HUDEP-2 (cell line): ENCODE data around the gene NACAD.
"Not testable (repeated sequence)": the region's sequence is repeated elsewhere in the genome, so short reads cannot be mapped to it uniquely, and the experiment has no call there.

ENCODE experiments used
- DNase-seq, 76 experiments: peaks; one replicate each; lab custom pipeline; 2025; ENCODE audit not compliant: unreplicated experiment in 76 of 76; lab: John Stamatoyannopoulos, UW

The NACAD gene

DNA sequence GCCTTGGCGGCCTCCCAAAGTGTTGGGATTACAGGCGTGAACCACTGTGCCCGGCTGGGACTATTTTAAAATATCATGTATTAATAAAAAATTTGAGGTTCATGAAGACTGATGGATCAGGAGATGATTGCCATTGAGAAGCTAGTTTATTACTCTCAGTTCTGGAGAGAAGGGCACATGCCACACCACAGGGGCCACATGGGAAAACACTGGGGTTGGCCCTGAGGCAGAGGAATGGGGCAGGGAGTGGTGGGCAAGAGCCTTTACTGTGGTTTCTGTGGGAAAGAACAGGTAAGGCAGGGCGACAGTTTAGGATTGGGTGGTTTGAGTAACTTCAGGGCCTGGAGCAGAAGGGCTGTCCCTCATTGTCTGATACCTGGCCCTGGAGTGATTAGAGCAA is 29.5 kb upstream of the NACAD start:
- no peak for DNase-seq

DNA sequence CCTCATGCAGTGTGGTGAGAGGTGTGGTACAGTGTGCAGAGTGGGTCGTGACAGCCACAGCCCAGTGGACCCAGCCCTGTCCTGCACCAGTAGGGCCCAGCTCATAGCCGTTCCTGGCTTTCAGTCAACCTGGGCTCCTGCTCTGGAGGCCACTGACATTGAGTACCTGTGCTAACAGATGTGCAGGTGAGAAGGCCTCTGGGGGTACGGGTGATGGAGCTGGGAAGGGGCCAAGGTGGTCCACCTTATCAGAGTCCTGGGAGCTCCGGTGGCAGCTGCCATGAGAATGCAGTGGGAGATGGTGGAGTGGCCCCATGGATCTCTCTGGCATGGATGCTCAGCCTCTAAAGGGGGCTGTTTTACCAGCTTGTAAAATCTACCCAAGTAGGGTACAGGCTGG is 28.8 kb upstream of the NACAD start:
- DNase-seq, result no peak

- no peak for DNase-seq
These were observed 27.3 kb upstream of the NACAD start for GRCh38 chr7:45116048-45116447.

- no peak for DNase-seq
These were observed 26.2 kb upstream of the NACAD start for GRCh38 chr7:45114926-45115325.

DNA sequence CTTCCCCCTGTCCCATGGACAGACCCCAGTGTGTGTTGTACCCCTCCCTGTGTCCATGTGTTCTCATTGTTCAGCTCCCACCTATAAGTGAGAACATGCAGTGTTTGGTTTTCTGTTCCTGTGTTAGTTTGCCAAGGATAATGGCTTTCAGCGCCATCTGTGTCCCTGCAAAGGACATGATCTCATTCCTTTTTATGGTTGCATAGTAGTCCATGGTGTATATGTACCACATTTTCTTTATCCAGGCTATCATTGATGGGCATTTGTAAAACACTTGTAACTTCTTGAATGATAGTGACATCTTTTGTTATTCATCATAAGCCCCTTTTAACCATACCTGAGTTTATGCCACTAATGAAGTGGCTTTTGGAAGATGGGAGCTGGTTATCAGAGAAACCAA is 25.5 kb upstream of the NACAD start:
- not testable (repeated sequence) for DNase-seq

- DNase-seq, result no peak
These were observed 23.9 kb upstream of the NACAD start for GRCh38 chr7:45112648-45113047.

DNA sequence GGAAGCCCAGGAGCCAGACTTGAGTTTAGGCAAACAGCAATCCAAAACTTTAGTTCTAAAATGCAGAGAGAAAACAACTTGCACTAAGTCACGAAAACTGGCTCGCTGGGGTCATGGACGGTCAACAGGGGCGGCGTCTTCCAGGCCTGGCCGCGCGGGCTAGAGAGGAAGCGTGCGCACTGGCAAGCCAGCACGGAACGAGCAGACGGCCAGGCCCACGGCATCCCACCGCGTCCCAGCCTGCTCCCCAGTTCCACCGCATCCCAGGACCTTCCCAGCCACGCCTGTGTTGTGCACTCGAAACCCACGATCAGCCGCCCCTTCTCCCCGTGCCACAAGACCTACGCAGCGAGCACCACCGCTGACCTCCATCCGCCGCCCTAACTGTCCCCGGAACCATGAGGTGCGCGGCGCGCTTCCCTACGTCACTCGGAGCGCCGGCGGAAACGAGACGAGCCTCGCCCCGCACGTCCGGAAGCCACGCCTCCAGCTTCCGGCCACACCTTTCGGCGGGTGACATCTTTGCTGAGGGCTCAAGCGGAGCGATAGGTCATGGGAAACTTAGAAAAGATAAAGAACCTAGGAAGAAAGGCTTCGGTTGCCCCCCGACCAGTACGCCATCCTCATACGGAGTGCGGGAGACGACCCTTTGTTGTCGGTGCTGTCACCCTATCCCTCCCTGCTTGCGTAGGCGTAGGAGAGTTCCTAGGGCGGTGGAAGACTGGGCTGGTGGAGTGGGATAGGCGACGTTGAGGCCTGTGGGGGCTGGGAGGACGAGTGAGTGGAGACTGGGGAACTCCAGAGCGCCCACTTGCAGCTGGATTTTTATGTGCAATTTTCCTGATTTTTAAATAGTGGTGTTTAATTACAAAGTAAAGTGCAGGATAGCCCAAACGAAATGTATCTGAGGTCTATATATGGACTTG is 22.8 kb upstream of the NACAD start, which contains the start of gene TBRG4:
Gene TBRG4 (minus strand): TSS at position 400 of the 926 bp plus-strand sequence. CDS start 2,460 bp downstream, outside the sequence.
- DNase-seq, result peak; percentile 35 to 93 (median 86)

DNA sequence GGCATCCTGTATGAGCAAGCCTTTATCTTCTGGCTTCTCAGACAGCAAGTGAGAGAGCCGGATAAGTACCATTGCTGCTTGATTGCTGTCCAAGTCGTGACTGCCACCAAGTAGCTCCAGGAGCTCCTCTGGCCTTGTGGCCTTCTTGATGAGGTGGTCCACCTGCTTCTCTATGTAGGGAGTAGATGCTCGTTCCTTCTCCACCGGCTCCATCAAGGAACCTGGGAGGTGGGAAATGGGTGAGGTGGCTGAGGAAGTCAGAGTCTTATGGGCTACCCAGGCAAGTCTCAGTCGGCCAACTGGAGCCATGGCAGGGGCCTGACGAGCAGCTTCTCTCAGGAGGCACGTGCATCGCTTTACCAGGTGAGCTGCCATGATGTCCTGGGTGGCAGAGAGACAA is 20.1 kb upstream of the NACAD start:
- no peak for DNase-seq

GRCh38 chr7:45107356-45107755 is 18.6 kb upstream of the NACAD start:
- no peak for DNase-seq

DNA sequence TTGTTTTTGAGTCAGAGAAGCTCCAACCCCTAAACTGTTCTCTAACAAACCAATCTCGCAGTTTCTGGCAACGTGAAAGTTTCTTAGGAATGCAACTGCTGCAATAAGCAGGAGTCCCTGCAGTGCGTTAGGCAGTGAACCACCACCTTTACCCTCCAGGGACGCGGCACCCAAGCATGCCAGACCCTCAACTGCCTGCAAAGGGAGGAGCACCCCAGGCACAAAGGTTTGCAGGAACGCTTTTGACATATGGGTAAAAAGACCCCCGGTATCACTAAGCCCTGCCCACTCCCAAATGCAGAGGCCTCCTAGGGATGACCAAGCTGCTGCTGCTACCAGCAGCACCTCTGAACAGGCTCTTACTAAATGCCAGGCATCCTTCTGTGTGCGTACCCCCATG is 18.1 kb upstream of the NACAD start:
- DNase-seq, result no peak

- DNase-seq, result no peak
These were observed 16.9 kb upstream of the NACAD start for GRCh38 chr7:45105588-45106188.

DNA sequence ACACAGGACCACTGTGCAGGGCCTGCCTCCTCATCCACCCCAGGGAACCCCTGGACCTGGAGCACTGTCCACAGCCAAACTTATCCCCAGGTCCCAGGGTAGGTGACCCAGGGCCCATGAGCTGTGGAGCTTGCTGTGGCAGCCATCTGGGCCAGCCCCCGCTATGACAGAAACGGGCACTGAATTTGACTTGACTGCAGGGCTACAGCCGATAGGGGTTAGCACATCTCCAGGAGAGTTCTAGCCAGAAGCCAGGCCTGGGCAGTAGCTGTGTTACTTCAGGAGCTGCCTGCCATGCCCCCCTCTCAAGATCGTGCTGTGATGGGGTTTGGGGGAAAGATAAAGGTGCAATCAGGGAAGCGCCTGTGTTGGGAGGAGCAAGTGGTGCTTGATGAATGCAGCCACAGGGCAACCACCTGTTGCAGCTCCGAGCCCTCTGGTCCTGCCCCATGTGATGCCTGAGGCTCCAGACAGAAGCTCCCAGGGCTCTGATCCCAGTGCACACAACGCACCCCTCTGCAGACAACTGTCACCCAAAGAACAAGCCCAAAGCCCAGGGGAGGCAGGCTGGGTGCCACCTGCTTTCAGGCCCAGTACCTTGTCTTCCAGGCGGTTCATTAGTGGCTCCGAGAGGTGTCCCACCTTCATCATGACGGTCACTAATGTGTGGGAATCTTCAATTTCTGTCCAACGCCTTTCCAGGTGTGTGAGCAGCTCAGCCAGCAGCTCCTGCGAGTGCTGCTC is 16.2 kb upstream of the NACAD start:
- DNase-seq, result no peak

- no peak for DNase-seq
These were observed 15.4 kb upstream of the NACAD start for GRCh38 chr7:45103958-45104843.

- DNase-seq, result no peak
These were observed 14.3 kb upstream of the NACAD start for GRCh38 chr7:45102785-45103712.

DNA sequence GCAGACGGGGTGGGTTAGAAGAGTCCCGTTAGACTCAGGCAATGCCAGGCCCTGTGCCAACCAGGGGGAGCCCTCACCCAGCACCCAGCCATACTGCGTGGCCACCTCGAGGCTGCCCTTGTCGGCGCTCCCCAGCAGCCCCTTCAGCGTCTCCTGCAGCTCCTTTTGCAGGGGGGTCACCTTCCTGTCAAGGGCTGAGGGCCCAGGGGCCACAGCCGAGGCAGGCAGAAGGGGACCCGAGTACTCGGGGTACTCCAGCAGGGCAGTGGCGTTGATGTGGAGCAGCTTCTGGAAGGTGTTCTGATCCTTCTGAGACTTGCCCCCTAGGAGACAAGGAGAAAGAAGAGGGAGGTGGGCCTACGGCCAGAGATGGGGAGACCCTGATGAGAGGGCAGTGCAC is 13.0 kb upstream of the NACAD start:
- DNase-seq, result no peak

DNA sequence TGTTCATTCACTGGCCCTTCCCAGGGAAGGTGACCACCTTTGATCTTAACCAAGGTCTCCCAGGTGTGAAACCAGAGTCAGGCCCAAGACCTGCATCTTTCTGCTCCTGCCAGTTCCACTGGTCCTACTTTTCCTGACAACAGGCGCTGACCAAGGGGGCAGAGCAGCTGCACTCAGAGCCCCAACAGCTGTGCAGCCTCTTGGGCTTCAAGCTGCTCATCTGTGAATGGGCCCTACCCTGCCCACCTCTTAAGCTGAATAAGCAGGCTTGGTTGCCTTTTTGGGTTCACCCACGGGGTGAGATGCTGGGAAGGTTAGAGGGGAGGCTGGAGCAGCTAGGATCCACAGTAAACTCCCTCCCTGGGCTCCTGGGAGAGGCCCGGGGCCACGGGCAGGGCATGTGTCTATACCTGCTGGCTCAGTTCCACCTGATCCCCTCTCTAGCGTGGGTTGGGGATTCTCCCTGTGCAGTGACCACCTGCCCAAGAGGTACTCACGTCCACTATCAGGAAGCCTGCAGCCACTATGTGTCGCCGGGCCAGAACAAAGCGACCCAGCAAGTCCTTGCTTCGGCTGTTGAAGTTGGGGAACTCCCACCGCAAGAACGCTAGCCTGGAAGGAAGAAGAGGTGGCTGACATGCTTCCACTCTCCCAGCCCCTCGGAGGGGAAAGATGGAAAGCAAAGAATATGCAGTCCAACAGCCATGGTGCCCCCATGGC is 12.2 kb upstream of the NACAD start:
- no peak for DNase-seq

- DNase-seq, result no peak
These were observed 11.4 kb upstream of the NACAD start for GRCh38 chr7:45099891-45100760.
